ENCODE measurements around the gene MITF.

The MITF gene

DNA sequence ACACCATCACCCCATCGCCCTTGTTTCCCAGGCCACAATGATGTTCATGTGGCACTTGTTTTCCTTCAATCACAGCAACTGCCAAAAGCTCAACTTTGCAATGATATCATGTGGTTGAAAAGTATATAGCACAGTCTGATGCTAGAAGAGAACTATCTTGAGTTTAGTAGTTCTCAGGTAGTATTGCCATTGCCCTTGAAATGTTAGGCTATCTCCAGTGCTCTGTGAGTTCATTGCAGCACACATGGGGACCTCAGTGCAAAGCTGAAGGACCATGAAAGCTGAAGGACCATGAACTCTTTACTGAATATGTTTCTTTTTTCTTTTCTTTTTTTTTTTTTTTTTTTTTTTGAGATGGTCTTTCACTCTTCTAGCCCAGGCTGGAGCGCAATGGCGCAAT, 224.4 kb downstream of the MITF start:
- DNase-seq (ENCODE audit: low spot score): no peak

DNA sequence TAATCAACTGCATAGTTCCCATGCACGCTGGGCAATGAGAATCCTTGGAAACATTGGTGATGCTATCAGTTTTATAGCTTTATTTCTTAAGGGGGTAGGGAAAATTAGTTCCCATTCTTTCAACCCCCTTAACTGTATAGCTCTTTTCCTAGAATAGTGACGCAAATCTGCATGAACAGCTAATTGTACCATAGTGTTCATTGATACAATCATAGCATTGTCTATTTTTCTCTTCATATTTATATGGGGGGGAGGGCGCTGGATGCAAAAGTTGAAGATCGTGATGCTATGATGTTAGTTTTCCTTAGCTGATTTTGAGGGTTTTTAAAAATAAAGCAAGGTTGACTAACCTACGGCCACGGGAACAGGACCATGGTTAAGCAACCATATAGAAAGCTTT, 227.9 kb downstream of the MITF start:
- DNase-seq (ENCODE audit: low spot score): no peak

DNA sequence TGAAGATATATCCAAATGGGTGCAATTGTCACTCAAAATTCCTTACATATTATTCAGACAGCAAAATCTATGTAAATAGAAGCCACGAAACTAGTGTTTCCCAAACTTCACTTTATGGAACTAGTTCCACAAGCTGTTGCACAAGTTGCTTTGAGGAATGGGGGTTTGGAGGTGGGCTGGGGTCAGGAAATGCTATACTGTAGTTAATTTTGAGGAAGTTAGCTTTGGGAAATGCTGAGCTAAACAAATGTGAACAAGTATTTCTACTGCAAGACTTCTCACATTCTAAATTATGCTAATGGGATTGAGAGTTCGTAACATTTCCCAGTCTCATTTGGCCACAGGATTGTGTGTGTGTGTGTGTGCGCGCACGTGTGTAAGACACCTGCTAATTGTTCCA, 231.6 kb downstream of the MITF start:
- DNase-seq (ENCODE audit: low spot score): no peak

DNA sequence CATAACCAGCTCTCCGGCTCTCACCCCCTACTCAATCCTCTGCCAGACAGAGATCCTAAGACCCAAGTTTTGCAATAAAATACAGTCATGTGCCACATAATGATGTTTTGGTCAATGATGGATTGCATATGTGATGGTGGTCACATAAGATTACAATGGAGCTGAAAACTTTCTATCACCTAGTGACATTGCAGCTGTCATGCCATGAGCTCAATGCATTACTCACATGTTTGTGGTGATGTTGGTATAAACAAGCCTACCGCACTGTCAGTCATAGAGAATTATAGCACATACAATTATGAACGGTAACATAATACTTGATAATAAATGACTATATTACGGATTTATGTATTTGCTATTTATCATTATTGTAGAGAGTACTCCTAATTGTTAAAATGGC, 233.4 kb downstream of the MITF start:
- no peak for DNase-seq (ENCODE audit: low spot score)

DNA sequence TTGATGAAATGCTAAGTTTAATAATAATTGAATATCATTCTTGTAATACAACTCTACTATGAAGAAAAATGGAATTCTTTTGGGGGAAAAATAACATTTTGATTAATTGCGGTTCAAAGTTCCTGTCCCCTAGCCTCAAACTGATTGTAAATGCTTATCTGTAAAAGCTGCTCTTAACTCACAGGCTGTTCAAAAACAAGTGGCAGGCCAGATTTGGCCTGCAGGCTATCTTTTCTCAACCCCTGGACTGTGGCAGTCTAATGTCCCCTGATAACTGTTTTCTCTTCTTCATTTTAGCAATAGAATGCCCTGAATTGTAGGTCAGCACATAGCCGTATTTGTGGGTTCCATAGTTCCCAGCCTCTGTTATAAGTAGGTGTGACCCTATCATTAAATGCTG, 236.8 kb downstream of the MITF start:
- no peak for DNase-seq (ENCODE audit: low spot score)

DNA sequence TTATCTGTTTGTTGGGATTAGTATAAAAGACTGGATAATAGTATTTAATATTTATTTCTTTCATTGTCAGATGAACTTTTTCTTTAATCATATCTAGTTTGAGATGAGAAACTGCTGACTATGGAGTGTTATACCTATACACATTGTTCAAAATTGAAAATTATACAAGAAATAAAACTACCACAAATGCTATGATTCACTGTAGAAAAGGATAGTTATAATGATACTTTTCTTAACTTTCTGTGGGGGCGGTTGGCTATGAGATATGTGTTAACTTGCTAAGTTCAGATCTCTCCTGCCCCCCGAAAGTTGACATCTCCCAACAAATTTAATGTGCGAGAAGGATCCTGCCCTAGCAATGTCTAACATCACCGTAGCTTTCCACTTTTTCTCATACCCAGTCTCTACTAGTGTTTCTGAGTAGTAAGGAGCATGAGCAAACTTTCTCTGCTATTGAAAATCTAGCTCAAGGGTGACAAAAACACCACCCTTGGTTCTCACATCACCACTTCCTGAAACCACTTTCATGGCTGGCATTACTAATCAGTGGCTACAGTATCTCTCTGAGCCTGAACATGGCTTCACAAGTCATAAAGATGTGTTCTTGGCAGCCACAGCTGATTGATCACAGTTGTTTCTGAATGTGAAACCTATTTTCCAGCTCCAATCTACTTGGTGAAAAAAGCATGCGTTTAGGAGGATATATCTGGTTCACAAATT, 244.4 kb downstream of the MITF start:
- no peak for DNase-seq (ENCODE audit: low spot score)

DNA sequence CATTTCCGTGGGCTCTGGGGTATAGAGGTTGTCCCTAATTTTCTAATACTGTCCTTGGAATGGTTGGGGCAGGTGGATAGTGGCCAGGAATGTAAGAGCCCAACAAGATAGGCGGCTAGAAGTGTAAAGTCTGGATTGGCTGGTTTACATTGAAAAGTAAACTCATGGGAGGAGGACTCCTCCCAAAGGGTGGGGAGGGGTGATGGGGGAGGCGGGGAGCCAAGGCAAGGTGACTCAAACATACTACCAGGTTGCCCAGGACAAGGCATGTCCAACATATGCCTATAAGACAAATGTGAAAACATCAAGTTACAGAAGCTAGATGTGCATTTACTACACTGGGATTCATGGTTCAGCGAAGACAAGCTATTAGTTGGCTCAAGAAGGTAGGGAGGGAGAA, 246.0 kb downstream of the MITF start:
- no peak for DNase-seq (ENCODE audit: low spot score)

DNA sequence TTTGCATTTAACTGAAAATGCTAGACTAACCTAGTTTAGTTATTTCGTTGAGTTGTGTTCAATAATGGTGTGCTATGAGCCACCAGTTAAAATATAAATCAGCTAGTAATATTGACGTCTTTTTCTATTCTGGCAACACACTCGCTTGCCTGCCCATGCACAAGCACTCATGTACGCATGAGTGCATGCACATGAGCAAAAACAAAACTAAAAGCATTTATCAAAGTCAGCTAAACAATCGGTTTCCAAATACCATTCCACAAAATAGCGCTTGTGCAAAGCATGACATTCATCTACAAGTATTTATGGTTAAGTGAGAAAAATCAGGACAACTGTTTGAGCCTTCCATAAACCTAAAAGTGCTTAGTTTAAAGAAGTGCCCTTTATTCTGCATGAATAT, 247.2 kb downstream of the MITF start:
- DNase-seq (ENCODE audit: low spot score): no peak

DNA sequence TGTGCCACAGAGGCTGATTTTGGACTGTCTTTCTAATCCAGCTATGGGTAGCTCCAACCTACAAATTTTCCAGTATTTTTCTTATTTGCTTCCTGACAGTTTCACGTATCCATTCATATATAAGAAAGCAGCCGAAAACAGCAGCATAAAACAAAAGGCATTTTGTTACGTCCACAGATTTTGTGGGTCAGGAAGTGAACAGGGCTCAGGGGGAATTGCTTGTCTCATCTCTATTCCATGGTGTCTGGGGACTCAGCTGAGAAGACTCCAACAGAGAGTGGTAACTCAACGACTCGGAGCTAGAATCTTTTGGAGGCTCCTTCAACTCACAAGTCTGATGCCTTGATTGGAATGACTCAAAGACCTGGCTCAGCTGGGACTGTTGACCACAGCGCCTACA, 248.6 kb downstream of the MITF start:
- no peak for DNase-seq (ENCODE audit: low spot score)

DNA sequence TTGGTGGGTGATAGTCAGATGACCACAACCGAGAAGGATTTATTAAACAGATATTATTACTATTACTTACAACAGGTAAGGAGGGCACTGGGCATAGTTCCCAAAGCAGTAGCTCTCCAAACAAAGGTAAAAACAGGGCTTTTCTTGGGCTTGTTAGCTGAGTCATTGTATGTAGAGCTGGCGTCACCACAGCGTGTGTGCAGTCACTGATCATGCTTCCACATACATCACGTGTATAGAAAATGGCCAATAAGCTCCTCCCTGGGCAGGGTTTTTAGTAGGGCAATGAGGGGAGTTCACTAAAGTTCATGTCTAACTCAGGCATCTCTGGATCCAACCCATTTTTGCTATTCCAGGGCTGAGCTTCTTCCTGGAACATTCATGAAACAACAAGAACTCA, 254.5 kb downstream of the MITF start:
- no peak for DNase-seq (ENCODE audit: low spot score)

DNA sequence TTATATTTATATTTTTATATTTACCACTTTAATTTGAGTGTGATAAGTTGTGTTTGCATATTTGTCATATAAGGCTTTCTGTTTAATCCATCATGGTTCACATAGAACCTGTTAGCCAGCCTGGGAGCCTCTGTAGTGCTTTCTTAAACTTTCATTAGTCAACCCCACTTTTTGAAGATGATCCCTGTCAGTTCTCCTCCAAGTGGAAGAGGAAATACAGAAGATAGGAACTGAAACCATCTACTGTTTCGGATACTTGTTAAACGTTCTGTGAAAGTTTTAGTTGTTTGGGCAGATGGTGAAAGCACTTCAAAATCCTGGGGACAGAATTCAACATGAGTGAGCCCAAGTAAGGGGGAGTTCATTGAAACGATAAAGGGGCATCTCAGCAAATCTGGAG, 255.7 kb downstream of the MITF start:
- no peak for DNase-seq (ENCODE audit: low spot score)

DNA sequence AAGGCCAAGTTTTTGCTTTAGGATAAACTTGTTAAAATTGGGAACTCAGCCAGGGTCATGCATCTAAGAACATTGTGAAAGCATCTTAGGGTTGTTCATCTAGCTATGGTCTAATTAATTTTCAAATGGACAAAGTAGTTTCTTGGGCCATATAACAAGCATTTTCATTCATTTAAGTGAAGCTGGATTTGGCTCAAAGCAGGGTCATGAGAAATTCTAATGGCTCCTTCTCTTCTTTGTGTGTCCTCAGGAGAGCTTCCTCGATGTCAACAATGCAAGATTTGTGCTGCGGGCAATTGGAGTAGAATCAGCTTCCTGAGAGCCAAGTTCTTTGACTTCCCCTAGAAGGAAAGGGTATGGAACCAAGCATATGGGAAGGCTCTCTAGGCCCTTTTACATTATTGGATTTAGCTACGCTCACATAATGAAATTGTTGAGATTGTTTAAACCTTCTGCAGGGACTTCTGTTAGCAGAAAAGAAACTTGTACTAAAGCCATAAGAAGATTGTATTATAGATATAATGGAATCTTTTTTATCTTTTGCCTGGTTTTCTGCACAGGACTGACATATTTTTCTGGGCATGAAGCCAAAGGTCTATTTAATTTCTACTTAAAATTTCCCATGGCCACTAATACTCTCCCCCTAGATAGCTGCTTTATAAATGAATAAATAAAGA, 258.5 kb downstream of the MITF start:
- no peak for DNase-seq (ENCODE audit: low spot score)

DNA sequence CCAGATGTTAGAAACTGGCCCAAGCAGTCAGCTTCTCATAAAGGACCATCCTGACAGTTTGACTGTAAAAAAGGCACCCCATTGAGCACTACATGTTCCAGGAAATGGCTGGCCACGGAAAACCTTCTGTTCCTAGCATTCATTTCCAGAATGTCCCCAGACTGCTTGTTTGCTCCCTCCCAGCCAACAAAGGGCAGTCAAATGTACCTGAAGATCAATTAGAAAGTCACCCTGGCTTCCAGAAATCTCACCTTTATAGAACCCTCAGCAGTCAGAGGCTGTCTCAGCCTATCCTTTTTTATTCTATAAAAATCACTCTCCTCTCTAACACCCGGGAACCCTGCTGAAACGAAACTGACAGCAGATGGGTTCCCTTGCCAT, 259.5 kb downstream of the MITF start:
- DNase-seq (ENCODE audit: low spot score): no peak

DNA sequence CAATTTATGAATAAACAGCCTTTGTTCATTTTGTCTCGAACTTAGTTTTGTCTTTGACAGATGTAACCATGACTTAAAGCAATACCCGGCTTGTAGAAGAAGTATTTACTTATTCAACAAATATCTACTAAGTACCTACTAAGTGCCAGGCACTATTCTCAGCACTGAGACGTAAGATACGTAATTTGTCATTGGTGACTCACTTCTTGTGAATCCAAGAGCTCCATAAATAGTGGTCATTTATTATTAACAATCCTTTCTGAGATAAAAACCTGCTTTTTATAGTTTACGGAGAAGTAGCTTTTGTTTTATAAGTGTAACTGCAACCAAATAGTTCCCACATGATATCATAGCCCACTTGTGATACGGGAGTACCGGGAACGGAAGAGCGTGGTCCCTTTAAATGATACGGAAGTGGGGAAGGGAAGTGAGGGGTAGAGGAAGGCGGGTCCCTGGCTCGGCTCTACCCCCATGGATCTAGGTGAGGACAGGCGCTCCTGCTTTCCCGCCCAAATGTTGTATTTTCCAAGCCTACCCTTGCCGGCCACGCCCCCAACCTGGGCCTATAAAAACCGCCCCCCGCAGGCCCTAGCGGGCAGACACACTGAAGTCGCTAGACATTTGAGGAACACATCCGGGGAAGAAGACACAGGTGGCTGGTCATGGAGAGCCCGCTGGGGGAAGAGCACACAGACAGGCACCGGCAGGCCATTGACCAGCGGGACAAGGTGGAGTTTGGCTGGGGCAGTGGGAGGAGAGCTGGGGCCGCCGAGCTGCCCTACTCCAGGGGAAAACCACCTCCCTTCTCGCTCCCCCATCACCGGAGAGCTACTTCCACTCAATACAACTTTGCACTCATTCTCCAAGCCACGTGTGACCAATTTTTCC, 260.1 kb downstream of the MITF start, which contains the start of gene SAMMSON:
SAMMSON (plus strand) TSS at position 594 of the 888 bp plus-strand sequence.
- no peak for DNase-seq (ENCODE audit: low spot score)

DNA sequence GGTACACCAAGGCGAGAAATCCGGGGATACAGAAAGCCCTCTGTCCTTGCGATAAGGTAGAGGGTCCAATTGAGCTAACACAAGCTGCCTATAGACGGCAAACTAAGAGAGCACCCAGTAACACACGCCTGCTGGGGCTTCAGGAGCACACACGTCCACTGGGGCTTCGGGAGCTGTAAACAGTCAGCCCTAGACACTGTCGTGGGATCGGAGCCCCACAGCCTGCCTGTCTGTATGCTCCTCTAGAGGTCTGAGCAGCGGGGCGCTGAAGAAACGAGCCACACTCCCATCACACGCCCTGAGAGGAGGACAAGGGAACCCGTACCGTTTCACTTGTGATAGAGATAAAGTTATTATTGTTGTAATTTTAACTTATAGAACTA, 260.8 kb downstream of the MITF start:
- DNase-seq (ENCODE audit: low spot score): no peak

DNA sequence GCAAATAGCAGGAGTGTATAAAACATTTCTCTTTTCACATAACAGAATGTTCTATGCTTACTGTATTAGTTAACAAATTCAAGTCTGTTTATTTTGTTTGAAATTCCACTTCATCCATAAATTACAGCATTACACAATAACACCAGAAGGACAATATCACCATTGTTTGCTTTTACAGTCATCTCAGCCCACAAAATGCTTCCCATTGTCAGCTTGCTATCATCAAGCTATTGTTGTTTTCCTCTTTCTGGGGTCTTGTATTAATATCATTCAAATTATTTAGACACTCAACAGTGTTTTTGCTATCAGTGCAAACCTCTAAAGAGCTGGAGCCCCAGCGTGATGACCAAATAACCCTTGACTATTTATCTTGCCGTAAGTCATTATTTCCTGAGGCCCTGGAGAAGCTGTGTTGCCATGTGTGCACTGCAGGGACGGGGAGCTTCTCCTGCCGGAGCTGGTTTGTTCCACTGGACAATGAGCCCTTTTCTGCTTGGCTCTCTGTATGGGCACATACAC, 261.4 kb downstream of the MITF start:
- DNase-seq (ENCODE audit: low spot score): no peak

DNA sequence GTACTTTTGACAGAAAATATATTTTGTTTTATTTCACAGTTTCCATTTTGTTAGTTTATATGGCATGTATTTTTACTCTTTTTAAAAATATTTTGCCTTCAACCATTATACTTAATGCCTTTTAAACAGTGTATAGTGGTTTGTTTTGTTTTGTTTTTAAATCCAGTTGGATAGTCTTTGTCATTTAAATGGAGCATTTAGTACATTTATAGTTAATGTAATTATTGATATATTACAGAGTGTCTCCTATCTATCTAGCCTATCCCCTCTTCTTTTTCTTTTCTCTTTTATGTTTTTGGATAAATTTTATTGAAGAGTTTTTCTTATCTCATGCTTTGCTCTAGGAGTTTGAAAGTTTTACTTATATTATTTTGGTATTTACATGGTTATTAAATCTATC, 263.9 kb downstream of the MITF start:
- DNase-seq (ENCODE audit: low spot score): no peak

DNA sequence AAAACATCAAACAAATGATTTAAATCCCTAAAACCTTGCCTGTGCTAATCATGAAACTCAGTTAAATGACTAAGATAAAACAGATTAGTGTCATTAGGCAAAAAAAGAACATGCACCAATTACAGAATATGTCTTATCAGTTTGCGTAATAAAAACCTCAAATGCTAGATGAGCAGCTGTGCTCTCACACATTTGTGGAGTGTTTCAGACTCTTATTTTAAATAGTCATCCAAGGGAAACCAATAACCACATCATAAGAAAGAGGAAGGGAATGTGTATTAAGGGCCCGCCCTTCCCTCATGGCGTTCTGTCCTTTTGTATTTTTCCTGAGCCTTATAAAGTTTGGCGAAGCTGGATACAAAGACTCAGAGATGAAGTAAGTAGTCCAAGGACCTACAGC, 266.8 kb downstream of the MITF start:
- no peak for DNase-seq (ENCODE audit: low spot score)

DNA sequence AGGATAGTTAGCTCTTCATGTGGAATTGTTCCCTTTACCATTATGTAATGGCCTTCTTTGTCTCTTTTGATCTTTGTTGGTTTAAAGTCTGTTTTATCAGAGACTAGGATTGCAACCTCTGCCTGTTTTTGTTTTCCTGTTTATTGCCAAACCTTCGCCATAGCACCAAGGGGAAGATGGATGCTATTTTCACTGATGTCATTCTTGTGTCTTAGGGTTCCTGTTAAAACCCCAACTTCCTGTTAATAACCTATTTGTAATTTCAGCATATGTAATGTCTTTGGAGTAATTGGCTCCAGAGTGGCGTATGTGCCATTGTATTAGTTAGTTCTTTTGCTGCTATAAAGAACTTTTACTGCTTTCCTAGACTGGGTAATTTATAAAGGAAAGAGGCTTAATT, 271.1 kb downstream of the MITF start:
- DNase-seq (ENCODE audit: low spot score): no peak

DNA sequence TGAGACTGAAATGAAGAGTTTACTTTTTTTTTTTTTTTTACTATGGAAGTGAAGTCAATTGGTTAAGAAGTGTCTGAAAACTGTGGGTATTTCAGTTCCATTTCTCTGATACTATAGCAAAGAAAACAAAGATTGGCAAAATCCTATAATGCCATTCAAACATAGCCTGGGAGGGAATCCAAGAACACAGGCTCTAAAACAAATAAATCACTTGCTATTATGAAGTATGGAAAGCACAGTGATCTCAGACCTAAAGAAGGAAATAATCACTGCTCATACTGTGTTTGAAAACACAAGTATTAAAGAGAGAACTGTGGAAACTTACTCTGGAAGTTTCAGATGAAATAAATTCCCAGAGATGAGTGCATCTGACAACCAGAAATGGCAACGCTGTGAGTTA, 272.3 kb downstream of the MITF start:
- no peak for DNase-seq (ENCODE audit: low spot score)
